IMR-90 (cell line): ENCODE measurements around the gene RNF32. TPM values are rescaled to one million over a fixed set of nuclear protein-coding genes. Genes with fewer than 3 reads are reported as not detected.

Source experiments
- ATAC-seq: fragments of 200-7000 bp; cut with Tn5 transposase; 2 replicates; pipeline ENCODE4 v1.9.1; 2020; ENCODE audit warnings: low read depth, mild to moderate bottlenecking, moderate library complexity
- BruUV-seq: library from RNA; stranded (reverse); fragments of 400-500 nt; replicated peaks from 2 replicates; lab custom pipeline; 2021; lab: Mats Ljungman, UMichigan
- CTCF ChIA-PET: fragments of 300-600 bp; formaldehyde crosslinking; extraction: SDS; loops from one replicate; lab custom pipeline; 2021; ENCODE audit warnings: antibody characterized with exemption; lab: Yijun Ruan, JAX
- POLR2A ChIA-PET: fragments of 300-600 bp; sonication (Branson Sonifier 250); formaldehyde crosslinking; loops from one replicate; lab custom pipeline; 2022; ENCODE audit warnings: antibody characterized with exemption; ENCODE audit not compliant: unreplicated experiment; lab: Charles Lee
- DNase-seq: peaks from one replicate; pipeline ENCODE4 v3.0.0; 2013
- H2AFZ ChIP-seq: replicated peaks from 2 replicates; pipeline ENCODE3; 2013; ENCODE audit warnings: low read length, mild to moderate bottlenecking; ENCODE audit not compliant: poor library complexity
- H2AK5ac ChIP-seq: 2 replicates; pipeline ENCODE4 v1.6.1; 2013; ENCODE audit warnings: low read depth, low read length, inconsistent platforms
- H2AK9ac ChIP-seq: replicated peaks from 2 replicates; pipeline ENCODE3; 2013; ENCODE audit warnings: mild to moderate bottlenecking, low read depth, low read length, moderate library complexity; ENCODE audit not compliant: poor library complexity
- H2BK120ac ChIP-seq: 2 replicates; pipeline ENCODE4 v1.6.1; 2013; ENCODE audit warnings: low read depth, low read length, inconsistent platforms
- H2BK15ac ChIP-seq: 3 replicates; pipeline ENCODE4 v1.6.1; 2013; ENCODE audit warnings: low read depth, low read length, inconsistent platforms
- H2BK20ac ChIP-seq: 2 replicates; pipeline ENCODE4 v1.6.1; 2013; ENCODE audit warnings: low read depth, mild to moderate bottlenecking, inconsistent platforms, low read length, moderate library complexity
- H2BK5ac ChIP-seq: 2 replicates; pipeline ENCODE4 v1.6.1; 2013; ENCODE audit warnings: mild to moderate bottlenecking, low read depth, low read length, inconsistent platforms; ENCODE audit not compliant: poor library complexity, severe bottlenecking
- H3K14ac ChIP-seq: replicated peaks from 2 replicates; pipeline ENCODE4 v1.6.1; 2013; ENCODE audit warnings: low read depth, low read length, inconsistent platforms
- H3K18ac ChIP-seq: 2 replicates; pipeline ENCODE4 v1.6.1; 2013; ENCODE audit warnings: low read depth, low read length, control low read depth
- H3K23ac ChIP-seq: 2 replicates; pipeline ENCODE4 v1.6.1; 2013; ENCODE audit warnings: low read depth, low read length, inconsistent platforms
- H3K27ac ChIP-seq: 2 replicates; pipeline ENCODE4 v1.5.1; 2013; ENCODE audit warnings: mild to moderate bottlenecking, control low read depth, low read length; ENCODE audit not compliant: insufficient read depth
- H3K27me3 ChIP-seq: 2 replicates; pipeline ENCODE4 v1.6.1; 2013; ENCODE audit warnings: low read length; ENCODE audit not compliant: control insufficient read depth, insufficient read depth
- H3K36me3 ChIP-seq: 2 replicates; pipeline ENCODE4 v1.6.1; 2013; ENCODE audit warnings: low read length, mixed read lengths; ENCODE audit not compliant: control insufficient read depth, insufficient read depth
- H3K4ac ChIP-seq: 2 replicates; pipeline ENCODE4 v1.6.1; 2013; ENCODE audit warnings: low read depth, low read length, inconsistent platforms
- H3K4me1 ChIP-seq: 2 replicates; pipeline ENCODE4 v1.6.1; 2013; ENCODE audit warnings: low read length, mixed read lengths; ENCODE audit not compliant: control insufficient read depth, insufficient read depth
- H3K4me2 ChIP-seq: 2 replicates; pipeline ENCODE4 v1.6.1; 2013; ENCODE audit warnings: low read depth, mild to moderate bottlenecking, control low read depth, low read length, moderate library complexity
- H3K4me3 ChIP-seq: 2 replicates; pipeline ENCODE4 v1.5.1; 2013; ENCODE audit warnings: low read depth, mild to moderate bottlenecking, control low read depth, low read length, moderate library complexity; ENCODE audit not compliant: insufficient read depth
- H3K56ac ChIP-seq: 2 replicates; pipeline ENCODE4 v1.6.1; 2013; ENCODE audit warnings: low read length, inconsistent platforms; ENCODE audit not compliant: insufficient read depth; ENCODE audit errors: extremely low read depth
- H3K79me1 ChIP-seq, 2 experiments: 2 replicates each; pipeline ENCODE4 v1.6.1; 2013; ENCODE audit warnings: low read length in 2 of 2, inconsistent platforms in 1 of 2, low read depth in 1 of 2
- H3K9ac ChIP-seq: 2 replicates; pipeline ENCODE4 v1.6.1; 2013; ENCODE audit warnings: low read depth, low read length, control low read depth
- H3K9me1 ChIP-seq: 2 replicates; pipeline ENCODE4 v1.6.1; 2013; ENCODE audit warnings: low read length, inconsistent platforms; ENCODE audit not compliant: insufficient read depth
- H3K9me3 ChIP-seq: 2 replicates; pipeline ENCODE4 v1.6.1; 2013; ENCODE audit warnings: low read length; ENCODE audit not compliant: control insufficient read depth, insufficient read depth
- H4K20me1 ChIP-seq: 2 replicates; pipeline ENCODE4 v1.6.1; 2013; ENCODE audit warnings: low read length, inconsistent platforms; ENCODE audit not compliant: insufficient read depth
- H4K5ac ChIP-seq: 2 replicates; pipeline ENCODE4 v1.6.1; 2013; ENCODE audit warnings: mild to moderate bottlenecking, low read depth, low read length, control low read depth
- H4K8ac ChIP-seq, 2 experiments: 2 replicates each; pipeline ENCODE4 v1.6.1; 2013; ENCODE audit warnings: low read depth in 2 of 2, low read length in 2 of 2, control low read depth in 1 of 2, inconsistent platforms in 1 of 2
- H4K91ac ChIP-seq: 2 replicates; pipeline ENCODE4 v1.6.1; 2013; ENCODE audit warnings: low read depth, low read length, inconsistent platforms; ENCODE audit not compliant: insufficient read depth
- BHLHE40 ChIP-seq: fragments of 150-350 bp; IDR thresholded peaks from 2 replicates; pipeline ENCODE4 v1.6.1; 2016; ENCODE audit warnings: mild to moderate bottlenecking, low read depth, low read length
- CHD1 ChIP-seq: IDR thresholded peaks from 2 replicates; pipeline ENCODE4 v1.6.1; 2012; ENCODE audit warnings: low read depth, low read length, improper control_type of control experiment
- FOS ChIP-seq: fragments of 150-350 bp; IDR thresholded peaks from 2 replicates; pipeline ENCODE4 v1.6.1; 2016; ENCODE audit warnings: low read depth, low read length
- MAZ ChIP-seq: IDR thresholded peaks from 2 replicates; pipeline ENCODE4 v1.6.1; 2012; ENCODE audit warnings: low read depth, mild to moderate bottlenecking, low read length, improper control_type of control experiment, moderate library complexity, borderline replicate concordance
- MXI1 ChIP-seq: IDR thresholded peaks from 2 replicates; pipeline ENCODE4 v1.6.1; 2012; ENCODE audit warnings: low read depth, mild to moderate bottlenecking, low read length, moderate library complexity, borderline replicate concordance
- NFE2L2 ChIP-seq: fragments of 150-350 bp; IDR thresholded peaks from 2 replicates; pipeline ENCODE4 v1.6.1; 2016; ENCODE audit warnings: low read depth, mild to moderate bottlenecking, low read length
- POLR2A ChIP-seq: IDR thresholded peaks from 2 replicates; pipeline ENCODE4 v1.6.1; 2012; ENCODE audit warnings: mild to moderate bottlenecking, low read depth, low read length
- RAD21 ChIP-seq: IDR thresholded peaks from 2 replicates; pipeline ENCODE4 v1.6.1; 2012; ENCODE audit warnings: low read length, improper control_type of control experiment
- RFX5 ChIP-seq: IDR thresholded peaks from 2 replicates; pipeline ENCODE4 v1.8.0; 2012; ENCODE audit warnings: low read depth, mild to moderate bottlenecking, low read length, moderate library complexity
- SMC3 ChIP-seq: fragments of 150-350 bp; IDR thresholded peaks from 2 replicates; pipeline ENCODE4 v1.6.1; 2016; ENCODE audit warnings: low read depth, mild to moderate bottlenecking, antibody characterized with exemption, low read length, moderate library complexity
- WGBS, 2 experiments: methylation state at CpG; one replicate each; pipeline versions ENCODE4 v1.1.5 to v1.1.7; 2013; ENCODE audit warnings: missing lambda C conversion rate in 2 of 2; ENCODE audit not compliant: insufficient read length in 1 of 2; ENCODE audit errors: extremely low coverage in 2 of 2; 5-methylcytosine and 5-hydroxymethylcytosine counted together
- dilution Hi-C: fragments of 300-500 bp; cut with HindIII; formaldehyde crosslinking; loops from one replicate; pipeline ENCODE4 v1.14.3; 2018; ENCODE audit warnings: low sequenced_read_pairs; ENCODE audit not compliant: unreplicated experiment
- in situ Hi-C: fragments of 300-500 bp; cut with MboI; formaldehyde crosslinking; loops from 3 replicates; pipeline ENCODE4 v1.14.3; 2019; ENCODE audit warnings: low sequenced_read_pairs, inconsistent platforms, mixed read lengths
- intact Hi-C: fragments of 100-400 bp; cut with micrococcal nuclease; formaldehyde crosslinking; loops from 2 replicates; pipeline ENCODE4 v1.10.0; 2022
- polyA plus RNA-seq, 3 experiments: library from polyadenylated mRNA; depleted of rRNA; stranded (reverse); fragments of >200 nt; gene quantifications; 2 replicates each; pipeline ENCODE4 v1.2.3, GENCODE V29; 2012; ENCODE audit warnings: low replicate concordance in 1 of 3
- total RNA-seq: library from RNA; depleted of rRNA; stranded (reverse); fragments of >200 nt; gene quantifications from 2 replicates; pipeline ENCODE4 v1.2.3, GENCODE V29; 2012
- TF ChIP-seq, protein P1 (sequence below): fragments of 150-350 bp; IDR thresholded peaks from 2 replicates; pipeline ENCODE4 v1.6.1; 2017; ENCODE audit warnings: mild to moderate bottlenecking, antibody characterized with exemption, low read length, low read depth
- TF ChIP-seq, protein P2 (sequence below): conservative IDR thresholded peaks from 2 replicates; pipeline ENCODE4 v1.5.1; 2012; ENCODE audit warnings: mild to moderate bottlenecking, low read depth, low read length, improper control_type of control experiment
- TF ChIP-seq, protein P3 (sequence below): fragments of 150-350 bp; IDR thresholded peaks from 2 replicates; pipeline ENCODE4 v1.6.1; 2016; ENCODE audit warnings: low read depth, mild to moderate bottlenecking, low read length, moderate library complexity, borderline replicate concordance

The RNF32 gene
- total and polyA plus RNA-seq, 2 of the 4 experiments (the other 2 are of a cell fraction) = 0.36 to 0.63 TPM

DNA sequence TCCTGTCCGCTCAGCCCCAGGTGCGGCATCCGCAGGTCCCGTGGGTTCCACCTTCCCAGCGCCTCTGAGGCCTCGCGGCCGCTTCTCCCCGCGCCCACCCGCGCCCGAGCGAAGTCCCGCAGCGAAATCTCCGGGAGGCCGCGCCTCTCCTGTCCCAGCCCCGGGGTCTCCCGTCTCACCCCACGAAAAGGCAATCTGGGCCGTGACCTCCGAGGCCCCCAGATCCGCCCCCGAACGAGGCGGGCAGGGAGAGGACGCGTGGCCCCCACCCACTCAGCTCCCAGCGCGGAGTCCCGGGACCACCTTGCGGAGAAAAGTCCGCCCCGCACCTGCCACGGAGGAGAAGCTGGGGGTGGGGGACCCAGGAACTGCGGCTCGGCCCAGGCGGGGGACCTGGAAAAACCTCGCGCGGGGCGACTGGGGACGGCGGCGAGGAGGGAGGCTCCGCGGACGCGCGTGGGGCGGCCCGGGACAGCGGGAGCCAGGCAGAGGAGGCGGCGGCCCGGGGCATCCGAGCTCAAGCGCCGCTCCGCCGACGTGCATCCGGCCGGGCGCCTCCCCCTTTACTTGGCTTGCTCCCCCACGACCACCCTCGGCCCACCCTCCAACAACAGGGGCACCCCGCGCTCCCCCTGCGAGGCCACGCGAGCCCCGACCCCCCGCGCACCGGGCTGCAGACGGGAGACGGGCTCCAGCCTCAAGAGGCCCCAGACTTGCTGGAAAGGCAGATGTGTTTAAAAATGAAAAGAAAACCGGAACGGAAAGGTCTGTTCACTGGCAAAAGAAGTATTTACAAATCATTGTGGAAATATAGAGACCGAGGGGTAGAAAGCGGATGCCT, 33.0 kb upstream of the RNF32 start:
- in situ Hi-C loops (no loop called here), dilution Hi-C loops (no loop called here), intact Hi-C loops (no loop called here)
- H4K8ac ChIP-seq = no peak overlapping the region
- ATAC-seq (peak; percentile 35), DNase-seq (peak; percentile 4)
- H3K56ac ChIP-seq = no peak overlapping the region
- no peak overlapping the region for H3K9ac ChIP-seq
- peak overlapping the region; percentile 86 for H2AFZ ChIP-seq
- H4K5ac ChIP-seq = no peak overlapping the region
- peaks cover 2% of the 10 kb centered on the region for H3K27me3 ChIP-seq
- H3K4me3 ChIP-seq = peak overlapping the region; percentile 20
- H3K36me3 ChIP-seq = no peaks in the 10 kb centered on the region
- no peak overlapping the region for H2BK120ac ChIP-seq
- no peak overlapping the region for H4K91ac ChIP-seq
- BruUV-seq = no TSS peak
- no peak overlapping the region for H2BK15ac ChIP-seq
- peak overlapping the region; percentile 53; the same call in 1 of the 2 replicates for H3K4me2 ChIP-seq
- H3K9me3 ChIP-seq = no peaks in the 10 kb centered on the region
- CTCF ChIA-PET = no interaction called here
- no peaks in the 10 kb centered on the region for H4K20me1 ChIP-seq
- no peak overlapping the region for H2BK20ac ChIP-seq
- H3K27ac ChIP-seq = no peak overlapping the region
- H3K79me1 ChIP-seq = no peaks in the 10 kb centered on the region
- no peak overlapping the region for H3K14ac ChIP-seq
- no peak overlapping the region for H3K4ac ChIP-seq
- H2BK5ac ChIP-seq = no peak overlapping the region
- H2AK5ac ChIP-seq = no peak overlapping the region
- TF ChIP-seq POLR2A (no peak), NFE2L2 (no peak), FOS (no peak), MAZ (no peak), CHD1 (no peak), MXI1 (no peak), SMC3 (no peak), RAD21 (no peak), RFX5 (no peak), BHLHE40 (no peak)
- TF ChIP-seq, protein P1, sequence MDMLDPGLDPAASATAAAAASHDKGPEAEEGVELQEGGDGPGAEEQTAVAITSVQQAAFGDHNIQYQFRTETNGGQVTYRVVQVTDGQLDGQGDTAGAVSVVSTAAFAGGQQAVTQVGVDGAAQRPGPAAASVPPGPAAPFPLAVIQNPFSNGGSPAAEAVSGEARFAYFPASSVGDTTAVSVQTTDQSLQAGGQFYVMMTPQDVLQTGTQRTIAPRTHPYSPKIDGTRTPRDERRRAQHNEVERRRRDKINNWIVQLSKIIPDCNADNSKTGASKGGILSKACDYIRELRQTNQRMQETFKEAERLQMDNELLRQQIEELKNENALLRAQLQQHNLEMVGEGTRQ = no peak
- TF ChIP-seq, protein P2, sequence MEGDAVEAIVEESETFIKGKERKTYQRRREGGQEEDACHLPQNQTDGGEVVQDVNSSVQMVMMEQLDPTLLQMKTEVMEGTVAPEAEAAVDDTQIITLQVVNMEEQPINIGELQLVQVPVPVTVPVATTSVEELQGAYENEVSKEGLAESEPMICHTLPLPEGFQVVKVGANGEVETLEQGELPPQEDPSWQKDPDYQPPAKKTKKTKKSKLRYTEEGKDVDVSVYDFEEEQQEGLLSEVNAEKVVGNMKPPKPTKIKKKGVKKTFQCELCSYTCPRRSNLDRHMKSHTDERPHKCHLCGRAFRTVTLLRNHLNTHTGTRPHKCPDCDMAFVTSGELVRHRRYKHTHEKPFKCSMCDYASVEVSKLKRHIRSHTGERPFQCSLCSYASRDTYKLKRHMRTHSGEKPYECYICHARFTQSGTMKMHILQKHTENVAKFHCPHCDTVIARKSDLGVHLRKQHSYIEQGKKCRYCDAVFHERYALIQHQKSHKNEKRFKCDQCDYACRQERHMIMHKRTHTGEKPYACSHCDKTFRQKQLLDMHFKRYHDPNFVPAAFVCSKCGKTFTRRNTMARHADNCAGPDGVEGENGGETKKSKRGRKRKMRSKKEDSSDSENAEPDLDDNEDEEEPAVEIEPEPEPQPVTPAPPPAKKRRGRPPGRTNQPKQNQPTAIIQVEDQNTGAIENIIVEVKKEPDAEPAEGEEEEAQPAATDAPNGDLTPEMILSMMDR = no peak
- TF ChIP-seq, protein P3, sequence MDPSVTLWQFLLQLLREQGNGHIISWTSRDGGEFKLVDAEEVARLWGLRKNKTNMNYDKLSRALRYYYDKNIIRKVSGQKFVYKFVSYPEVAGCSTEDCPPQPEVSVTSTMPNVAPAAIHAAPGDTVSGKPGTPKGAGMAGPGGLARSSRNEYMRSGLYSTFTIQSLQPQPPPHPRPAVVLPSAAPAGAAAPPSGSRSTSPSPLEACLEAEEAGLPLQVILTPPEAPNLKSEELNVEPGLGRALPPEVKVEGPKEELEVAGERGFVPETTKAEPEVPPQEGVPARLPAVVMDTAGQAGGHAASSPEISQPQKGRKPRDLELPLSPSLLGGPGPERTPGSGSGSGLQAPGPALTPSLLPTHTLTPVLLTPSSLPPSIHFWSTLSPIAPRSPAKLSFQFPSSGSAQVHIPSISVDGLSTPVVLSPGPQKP = no peak
- no peaks in the 10 kb centered on the region for H3K4me1 ChIP-seq
- H3K9me1 ChIP-seq = no peaks in the 10 kb centered on the region
- no peak overlapping the region for H3K18ac ChIP-seq
- H2AK9ac ChIP-seq = no peak overlapping the region
- POLR2A ChIA-PET = no interaction called here
- 62% methylated on average over 16 of the region's 84 CpGs; no CpG with 5 or more reads in 1 of the 2 experiments for WGBS, 2 experiments
- H3K23ac ChIP-seq = no peak overlapping the region
